Non-pigmented ciliary epithelial cell (primary cell): ENCODE data around the gene HEATR3.

ENCODE experiments used
- DNase-seq: peaks from one replicate; pipeline ENCODE4 v3.0.0-alpha.2; 2010; ENCODE audit warnings: low read depth

HEATR3 gene, protein sequence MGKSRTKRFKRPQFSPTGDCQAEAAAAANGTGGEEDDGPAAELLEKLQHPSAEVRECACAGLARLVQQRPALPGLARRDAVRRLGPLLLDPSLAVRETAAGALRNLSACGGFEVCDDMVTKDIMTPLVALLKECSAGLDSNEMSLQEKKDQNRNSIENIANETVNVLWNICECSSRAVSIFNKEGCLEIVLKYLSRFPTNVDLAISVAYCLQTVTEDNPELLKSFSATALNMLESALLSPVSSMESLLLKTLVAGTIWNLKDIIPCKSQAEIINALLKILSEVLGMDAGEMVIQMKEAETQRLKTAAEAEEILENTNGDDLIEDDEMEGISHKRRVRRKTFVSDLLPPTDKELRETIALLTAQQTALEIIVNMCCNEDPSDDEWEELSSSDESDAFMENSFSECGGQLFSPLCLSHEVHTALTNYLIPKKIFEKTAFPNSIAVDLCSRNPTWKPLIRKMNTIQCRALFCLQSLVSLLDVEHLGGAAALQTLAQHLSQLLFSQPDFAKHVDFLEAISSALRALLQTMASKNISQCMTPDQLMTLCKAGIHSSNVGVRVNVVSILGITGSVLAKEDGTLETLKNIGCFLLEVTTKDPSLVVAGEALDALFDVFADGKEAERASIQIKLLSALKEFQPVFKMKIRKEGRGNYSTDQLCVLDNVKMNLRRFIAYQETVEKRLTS

GRCh38 chr16:50065624-50066481 is at the start of gene HEATR3:
HEATR3 (plus strand) TSS chr16:50065970; CDS start chr16:50066132, 162 bp downstream.
- peak; percentile 62 for DNase-seq

DNA sequence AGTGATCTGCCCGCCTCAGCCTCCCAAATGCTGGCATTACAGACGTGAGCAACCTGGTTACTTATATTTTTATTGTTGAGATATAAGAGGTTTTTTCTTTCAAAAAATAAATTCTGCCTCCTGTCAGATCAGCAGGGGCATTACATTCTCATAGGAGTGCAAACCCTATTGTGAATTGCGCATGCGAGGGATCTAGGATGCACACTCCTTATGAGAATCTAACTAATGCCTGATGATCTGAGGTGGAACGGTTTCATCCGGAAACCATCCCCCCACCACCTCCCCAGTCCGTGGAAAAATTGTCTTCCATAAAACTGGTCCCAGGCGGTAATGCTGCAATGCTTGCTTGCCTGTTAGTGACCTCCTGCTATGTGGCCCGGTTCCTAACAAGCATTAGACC is 48.2 kb upstream of the HEATR3 start:
- DNase-seq = no peak

GRCh38 chr16:50021544-50021943 is 44.2 kb upstream of the HEATR3 start:
- DNase-seq = no peak

DNA sequence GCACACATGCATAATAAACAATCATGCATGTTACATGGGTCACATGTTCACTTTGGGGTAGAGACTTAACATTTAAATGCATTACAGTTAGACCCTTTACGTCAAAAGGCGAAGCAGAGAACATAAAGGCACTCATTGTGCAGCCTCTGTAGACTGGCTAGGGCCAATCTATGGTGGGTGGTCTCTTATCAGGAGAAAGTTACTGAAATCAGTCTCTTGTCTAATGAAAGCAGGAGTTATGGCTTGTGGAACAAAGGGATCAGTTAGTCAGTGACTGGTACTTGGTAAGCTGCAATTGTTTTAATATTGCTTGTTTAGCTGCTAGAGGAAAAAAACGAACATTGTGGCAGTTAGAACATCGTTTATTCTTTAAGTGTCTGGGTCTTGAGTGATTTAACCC is 42.1 kb upstream of the HEATR3 start:
- no peak for DNase-seq

DNA sequence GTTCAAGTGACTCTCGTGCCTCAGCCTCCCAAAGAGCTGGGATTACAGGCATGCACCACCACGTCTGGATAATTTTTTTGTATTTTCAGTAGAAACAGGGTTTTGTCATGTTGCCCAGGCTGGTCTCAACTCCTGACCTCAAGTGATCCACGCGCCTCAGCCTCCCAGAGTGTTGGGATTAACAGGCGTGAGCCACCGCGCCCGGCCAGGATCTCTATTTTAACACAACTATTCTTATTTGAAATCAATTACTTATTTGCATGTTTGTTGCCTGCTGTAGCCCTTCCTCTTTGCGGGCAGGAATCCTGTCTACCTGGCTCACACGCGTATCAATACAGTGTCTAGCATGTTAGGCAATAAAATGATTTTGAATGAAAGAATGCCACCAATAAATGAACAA is 41.6 kb upstream of the HEATR3 start:
- no peak for DNase-seq

DNA sequence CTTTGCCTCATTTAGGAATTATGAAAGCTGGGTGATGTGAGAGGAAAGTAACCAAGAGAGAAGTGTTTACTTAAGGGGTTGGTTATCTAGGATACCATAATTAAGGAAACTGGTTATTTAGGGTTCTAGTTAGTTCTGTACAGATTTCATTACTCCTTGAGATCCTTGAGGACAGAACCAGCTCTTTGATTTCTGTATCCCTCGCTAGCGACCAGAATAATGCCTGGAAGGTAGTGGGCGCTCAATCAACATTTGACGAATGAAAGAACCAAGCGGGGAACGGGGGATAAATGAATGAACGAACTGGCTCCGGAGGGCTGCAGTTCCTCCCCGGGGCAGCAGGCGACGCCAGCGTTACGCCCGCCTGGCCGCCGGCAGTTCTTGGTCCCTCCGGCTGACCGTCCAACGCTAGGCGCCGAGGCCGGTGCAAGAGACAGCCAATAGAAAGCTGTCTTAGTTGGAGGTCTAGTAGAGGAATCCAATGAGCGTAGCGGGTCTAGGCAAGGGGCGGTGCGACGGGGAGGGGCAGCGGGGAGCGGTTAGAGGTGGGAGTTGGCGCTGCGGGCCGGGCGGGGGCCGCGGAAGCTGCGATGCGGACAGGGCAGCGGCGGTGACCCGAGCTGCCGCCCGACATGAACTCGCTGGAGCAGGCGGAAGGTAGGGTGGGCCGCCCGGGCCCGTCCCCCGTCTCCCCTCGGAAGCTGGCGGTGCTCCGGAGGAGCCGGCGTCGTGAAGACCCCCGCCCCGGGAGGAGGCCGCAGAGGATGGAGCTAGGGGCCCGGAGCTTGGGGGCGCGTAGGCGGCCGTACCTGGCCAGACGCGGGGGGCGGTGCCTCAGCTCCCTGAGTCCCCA is 40.9 kb upstream of the HEATR3 start, which contains the start of gene CNEP1R1:
Gene CNEP1R1, plus strand, starts transcription at position 542 of the 853 bp plus-strand sequence. Its CDS starts 91 bp downstream, at position 633.
- peak; percentile 77 for DNase-seq

GRCh38 chr16:50025537-50025931 is 40.2 kb upstream of the HEATR3 start:
- DNase-seq = no peak

GRCh38 chr16:50027829-50028228 is 37.9 kb upstream of the HEATR3 start:
- no peak for DNase-seq

GRCh38 chr16:50035468-50035992 is 30.2 kb upstream of the HEATR3 start:
- DNase-seq = no peak

- DNase-seq = no peak
Measured at GRCh38 chr16:50036426-50036825, 29.3 kb upstream of the HEATR3 start.

- DNase-seq = no peak
Measured at GRCh38 chr16:50037662-50038220, 28.0 kb upstream of the HEATR3 start.

DNA sequence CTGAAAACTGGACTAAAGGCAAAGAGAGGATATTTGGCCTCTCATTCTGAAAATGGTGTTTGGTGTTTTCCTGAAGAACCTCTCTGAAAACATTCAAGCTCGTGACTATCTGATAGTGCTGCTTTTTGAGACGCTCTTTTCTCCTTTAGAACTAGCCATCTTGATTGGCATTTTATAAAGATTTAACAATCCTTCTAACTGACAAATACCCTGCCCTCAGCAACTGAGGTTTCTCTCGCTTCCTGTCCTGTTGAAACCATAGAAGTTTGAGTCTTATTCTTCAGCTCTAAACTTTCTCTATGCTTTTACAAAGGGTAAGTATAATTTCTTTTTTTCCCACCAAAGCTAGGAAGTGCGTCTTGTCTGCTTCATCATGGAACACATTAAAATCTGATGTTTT is 27.5 kb upstream of the HEATR3 start:
- DNase-seq = no peak

DNA sequence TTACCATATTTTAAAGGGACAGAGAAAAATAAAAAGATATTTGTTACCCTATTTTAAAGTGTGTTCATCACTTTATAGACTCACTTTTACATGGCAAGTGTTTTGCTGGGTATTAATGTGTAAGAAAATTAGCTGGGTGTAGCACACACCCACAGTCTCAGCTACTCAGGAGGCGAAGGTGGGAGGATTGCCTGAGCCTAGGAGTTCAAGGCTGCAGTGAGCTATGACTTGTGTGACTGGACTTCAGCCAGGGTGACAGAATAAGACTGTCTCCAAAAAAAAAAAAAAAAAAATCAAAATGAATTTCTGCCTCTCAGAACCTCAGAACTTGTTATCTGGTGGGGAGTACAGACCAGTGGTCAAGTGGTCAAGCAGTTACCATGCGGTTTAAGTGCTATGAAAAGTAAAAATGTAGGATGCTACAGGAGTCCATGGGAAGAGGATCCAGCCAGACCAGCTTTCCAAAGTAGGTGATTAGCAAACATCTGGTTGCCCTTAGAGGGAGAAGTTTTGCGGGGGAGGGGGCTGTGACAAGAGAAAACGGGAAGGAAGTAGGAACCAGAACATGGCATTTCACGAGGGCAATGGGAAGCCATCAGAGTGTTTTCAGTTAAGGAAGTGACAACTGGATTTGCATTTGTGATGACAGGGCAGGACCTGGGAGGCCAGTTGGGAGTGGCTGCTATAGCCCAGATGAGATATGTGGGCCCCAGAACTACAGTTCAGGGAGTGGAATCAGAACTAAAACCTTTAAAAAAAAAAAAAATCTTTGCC is 26.8 kb upstream of the HEATR3 start:
- DNase-seq = no peak

DNA sequence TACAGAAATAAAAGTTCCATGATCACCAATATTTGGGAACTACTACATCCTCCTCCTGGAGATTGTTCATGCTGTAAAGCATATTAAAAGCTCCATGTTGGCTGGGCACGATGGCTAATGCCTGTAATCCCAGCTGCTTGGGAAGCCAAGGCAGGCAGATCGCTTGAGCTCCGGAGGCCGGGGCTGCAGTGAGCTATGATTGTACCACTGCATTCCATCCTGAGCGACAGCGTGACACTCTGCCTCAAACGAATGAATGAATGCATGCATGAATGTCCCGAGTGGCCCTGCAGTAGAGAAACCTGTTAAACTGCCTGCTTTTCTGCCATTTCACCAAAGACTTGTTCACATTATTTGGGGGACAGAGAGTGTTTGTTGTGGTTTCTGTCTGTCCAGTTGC is 25.8 kb upstream of the HEATR3 start:
- DNase-seq = no peak

- no peak for DNase-seq
Measured at GRCh38 chr16:50040710-50041109, 25.1 kb upstream of the HEATR3 start.

GRCh38 chr16:50043358-50043757 is 22.4 kb upstream of the HEATR3 start:
- DNase-seq = no peak

DNA sequence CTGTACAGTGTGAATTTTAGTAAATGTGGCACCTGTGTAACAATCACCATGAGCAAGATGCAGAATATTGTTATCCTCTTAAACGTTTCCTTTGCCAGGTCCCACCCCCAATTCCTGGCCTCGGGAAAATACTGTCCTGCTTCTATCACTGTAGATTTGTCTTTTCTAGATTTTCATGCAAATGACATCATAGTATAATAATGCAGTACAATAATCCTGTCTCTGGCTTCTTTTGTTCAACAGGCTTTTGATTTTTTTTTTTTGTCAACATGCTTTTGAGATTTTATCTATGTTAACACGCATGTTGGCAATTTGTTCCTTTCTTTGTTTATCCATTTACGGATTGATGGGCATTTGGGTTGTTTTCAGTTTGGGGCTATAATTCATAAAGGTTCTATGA is 20.4 kb upstream of the HEATR3 start:
- DNase-seq = no peak

DNA sequence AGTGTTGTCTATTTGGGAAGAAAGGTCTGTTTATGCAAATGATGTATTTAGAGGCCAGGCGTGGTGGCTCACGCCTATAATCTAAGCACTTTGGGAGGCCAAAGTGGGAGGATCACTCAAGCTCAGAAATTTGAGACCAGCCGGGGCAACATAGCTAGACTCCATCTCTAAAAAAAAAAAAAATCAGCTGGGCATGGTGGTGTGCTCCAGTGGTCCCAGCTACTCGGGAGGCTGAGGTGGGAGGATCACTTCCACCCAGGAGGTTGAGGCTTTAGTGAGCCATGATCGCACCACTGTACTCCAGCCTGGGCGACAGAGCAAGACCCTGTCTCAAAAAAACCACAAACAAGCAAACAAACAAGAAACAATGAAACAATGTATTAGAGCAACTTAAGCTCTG is 18.9 kb upstream of the HEATR3 start:
- no peak for DNase-seq

DNA sequence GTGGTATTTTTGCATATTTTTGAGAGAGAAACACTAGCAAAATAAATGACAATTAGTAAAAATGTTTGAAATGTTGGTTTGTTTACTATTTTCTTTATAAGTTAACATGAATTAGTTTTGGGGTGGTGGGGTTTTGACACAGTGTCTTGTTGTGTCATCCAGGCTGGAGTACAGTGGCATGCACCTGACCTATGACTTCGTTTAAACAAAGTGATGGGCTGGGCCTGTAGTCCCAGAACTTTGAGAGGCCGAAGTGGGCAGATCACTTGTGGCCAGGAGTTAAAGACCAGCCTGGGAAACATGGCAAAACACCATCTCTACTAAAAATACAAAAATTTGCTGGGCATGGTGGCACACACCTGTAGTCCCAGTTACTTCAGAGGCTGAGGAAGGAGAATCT is 17.9 kb upstream of the HEATR3 start:
- DNase-seq = no peak

DNA sequence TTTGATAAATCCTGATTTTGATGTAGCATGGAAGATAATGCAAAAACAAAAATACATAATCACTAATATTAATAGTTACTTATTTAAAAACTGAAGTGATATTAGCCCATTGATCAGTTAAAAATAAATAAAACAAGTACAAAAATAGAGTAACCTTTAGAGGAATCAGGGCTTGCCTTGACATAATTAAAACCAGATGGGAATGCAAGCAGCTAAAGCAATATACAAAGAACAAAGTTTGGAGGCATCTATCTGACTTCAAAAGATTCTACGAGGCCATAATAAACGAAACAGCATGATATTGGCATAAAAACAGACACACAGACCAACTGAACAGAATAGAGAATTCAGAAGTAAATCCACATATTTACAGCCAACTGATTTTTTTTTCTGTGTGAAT is 15.0 kb upstream of the HEATR3 start:
- no peak for DNase-seq
